BJ (cell line): ENCODE results near the gene RSPH4A. TPM values are rescaled to one million over a fixed set of nuclear protein-coding genes. Genes with fewer than 3 reads are reported as not detected.

Experiments used
- CTCF ChIA-PET: fragments of 350-600 bp; formaldehyde crosslinking; extraction: SDS; loops from one replicate; lab custom pipeline; 2021; ENCODE audit warnings: antibody characterized with exemption, inconsistent platforms; lab: Yijun Ruan, JAX
- POLR2A ChIA-PET: fragments of 300-600 bp; sonication (Branson Sonifier 250); formaldehyde crosslinking; extraction: SDS; loops from one replicate; lab custom pipeline; 2021; ENCODE audit warnings: antibody characterized with exemption; lab: Charles Lee
- DNase-seq: peaks from one replicate; pipeline ENCODE4 v3.0.0-alpha.2; 2011; ENCODE audit warnings: low read depth
- H3K27me3 ChIP-seq: 2 replicates; pipeline ENCODE4 v1.6.0; 2011; ENCODE audit warnings: low read length; ENCODE audit not compliant: control insufficient read depth, insufficient read depth
- H3K36me3 ChIP-seq: 2 replicates; pipeline ENCODE4 v1.5.1; 2011; ENCODE audit warnings: low read length; ENCODE audit not compliant: control insufficient read depth, insufficient read depth
- H3K4me3 ChIP-seq: 2 replicates; pipeline ENCODE4 v1.5.1; 2011; ENCODE audit warnings: low read depth, mild to moderate bottlenecking, control low read depth, low read length
- polyA plus RNA-seq: library from polyadenylated mRNA; depleted of rRNA; stranded (reverse); fragments of >200 nt; gene quantifications from 2 replicates; pipeline ENCODE4 v1.2.3, GENCODE V29; 2011
- TF ChIP-seq, protein P1 (sequence below): IDR thresholded peaks from 2 replicates; pipeline ENCODE4 v1.5.1; 2011; ENCODE audit warnings: low read depth, mild to moderate bottlenecking, control low read depth, inconsistent platforms, low read length, moderate library complexity; ENCODE audit not compliant: insufficient read depth

The RSPH4A gene
- polyA plus RNA-seq, 1 experiment = 0.09 TPM

DNA sequence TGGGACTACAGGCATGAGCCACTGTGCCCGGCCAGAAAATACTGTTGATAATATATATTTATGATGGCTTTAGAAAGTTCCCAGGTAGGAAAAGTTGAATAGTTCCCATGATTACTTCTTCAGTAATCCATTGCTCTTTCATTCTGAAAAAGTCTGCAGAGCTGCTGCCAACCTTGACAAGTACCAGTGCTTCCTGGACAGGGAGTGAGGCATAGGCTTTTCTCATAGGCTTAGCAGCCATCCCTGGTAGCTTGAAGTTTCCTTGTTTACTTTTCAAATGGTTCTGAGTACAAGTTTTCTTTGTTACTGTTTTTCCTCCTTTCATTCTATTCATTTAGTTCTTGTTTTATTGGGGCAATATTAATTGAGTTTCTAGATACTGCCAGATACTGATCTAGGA is 37.1 kb upstream of the RSPH4A start:
- CTCF ChIA-PET = interaction anchor here (0.6 to 2.2 kb wide), 6 partner anchors 8 to 608 kb away, joined by 3 to 7 read pairs (median 3); partner anchors contain the start of gene RWDD1
- Histone ChIP-seq H3K36me3 (no peaks in the 10 kb centered on the region; the same call in 1 of the 2 replicates), H3K4me3 (no peak overlapping the region), H3K27me3 (no peaks in the 10 kb centered on the region)
- TF ChIP-seq, protein P1, sequence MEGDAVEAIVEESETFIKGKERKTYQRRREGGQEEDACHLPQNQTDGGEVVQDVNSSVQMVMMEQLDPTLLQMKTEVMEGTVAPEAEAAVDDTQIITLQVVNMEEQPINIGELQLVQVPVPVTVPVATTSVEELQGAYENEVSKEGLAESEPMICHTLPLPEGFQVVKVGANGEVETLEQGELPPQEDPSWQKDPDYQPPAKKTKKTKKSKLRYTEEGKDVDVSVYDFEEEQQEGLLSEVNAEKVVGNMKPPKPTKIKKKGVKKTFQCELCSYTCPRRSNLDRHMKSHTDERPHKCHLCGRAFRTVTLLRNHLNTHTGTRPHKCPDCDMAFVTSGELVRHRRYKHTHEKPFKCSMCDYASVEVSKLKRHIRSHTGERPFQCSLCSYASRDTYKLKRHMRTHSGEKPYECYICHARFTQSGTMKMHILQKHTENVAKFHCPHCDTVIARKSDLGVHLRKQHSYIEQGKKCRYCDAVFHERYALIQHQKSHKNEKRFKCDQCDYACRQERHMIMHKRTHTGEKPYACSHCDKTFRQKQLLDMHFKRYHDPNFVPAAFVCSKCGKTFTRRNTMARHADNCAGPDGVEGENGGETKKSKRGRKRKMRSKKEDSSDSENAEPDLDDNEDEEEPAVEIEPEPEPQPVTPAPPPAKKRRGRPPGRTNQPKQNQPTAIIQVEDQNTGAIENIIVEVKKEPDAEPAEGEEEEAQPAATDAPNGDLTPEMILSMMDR = no peak
- POLR2A ChIA-PET = no interaction called here
- DNase-seq = no peak

GRCh38 chr6:116580198-116580597 is 36.1 kb upstream of the RSPH4A start:
- ChIA-PET POLR2A (no interaction called here), CTCF (interaction anchor here (1.5 to 2.2 kb wide), 3 partner anchors 9 to 47 kb away, joined by 3 to 7 read pairs (median 4); partner anchors contain the start of gene RWDD1)
- TF ChIP-seq, protein P1 = no peak
- Histone ChIP-seq H3K27me3 (no peaks in the 10 kb centered on the region), H3K36me3 (no peaks in the 10 kb centered on the region; the same call in 1 of the 2 replicates), H3K4me3 (no peak overlapping the region)
- DNase-seq = peak; percentile 53

DNA sequence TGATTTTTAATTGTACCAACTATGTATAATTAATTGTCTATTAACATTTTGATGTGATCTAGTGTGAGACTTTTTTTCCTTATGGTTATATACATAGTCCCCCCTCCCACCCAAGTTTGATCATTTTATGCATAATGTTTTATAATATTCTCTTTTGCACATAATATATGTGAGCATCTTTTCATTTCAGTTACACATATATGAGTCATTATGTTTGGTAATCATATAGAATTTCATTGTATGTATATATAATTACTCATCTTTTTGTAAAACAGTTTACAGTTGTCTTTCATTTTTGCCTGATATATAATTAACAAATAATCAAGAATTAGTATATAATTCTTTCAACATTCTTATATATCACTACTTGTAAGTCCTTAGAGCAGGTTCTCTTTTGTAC is 30.0 kb upstream of the RSPH4A start:
- TF ChIP-seq, protein P1 = no peak
- ChIA-PET POLR2A (no interaction called here), CTCF (no interaction called here)
- DNase-seq = no peak
- Histone ChIP-seq H3K4me3 (no peak overlapping the region), H3K36me3 (no peaks in the 10 kb centered on the region; the same call in none of the 2 replicates), H3K27me3 (no peaks in the 10 kb centered on the region)

DNA sequence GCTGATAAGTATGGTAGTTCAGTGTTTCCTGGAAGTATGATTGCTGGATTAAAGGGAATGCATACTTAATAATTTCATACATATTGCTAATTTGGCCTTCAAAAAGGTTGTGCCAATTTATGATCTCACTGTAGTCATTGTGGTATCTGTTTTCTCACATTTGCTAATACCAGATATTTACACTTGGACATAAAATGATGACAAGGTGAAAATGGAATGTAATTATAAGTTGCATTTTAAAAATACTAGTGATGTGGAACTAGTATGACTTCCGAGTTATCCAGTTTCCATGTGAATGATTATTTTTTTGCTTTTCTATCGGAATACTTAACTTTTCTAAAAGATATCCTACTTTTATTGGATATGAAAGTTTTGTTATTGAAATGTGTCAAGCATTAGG is 29.5 kb upstream of the RSPH4A start:
- Histone ChIP-seq H3K27me3 (no peaks in the 10 kb centered on the region), H3K36me3 (peaks cover 3% of the 10 kb centered on the region), H3K4me3 (no peak overlapping the region)
- TF ChIP-seq, protein P1 = no peak
- DNase-seq = no peak
- CTCF ChIA-PET = interaction anchor here (0.9 kb wide), 1 partner anchor 318 kb away, joined by 4 read pairs; no protein-coding TSS in a partner anchor
- POLR2A ChIA-PET = no interaction called here

DNA sequence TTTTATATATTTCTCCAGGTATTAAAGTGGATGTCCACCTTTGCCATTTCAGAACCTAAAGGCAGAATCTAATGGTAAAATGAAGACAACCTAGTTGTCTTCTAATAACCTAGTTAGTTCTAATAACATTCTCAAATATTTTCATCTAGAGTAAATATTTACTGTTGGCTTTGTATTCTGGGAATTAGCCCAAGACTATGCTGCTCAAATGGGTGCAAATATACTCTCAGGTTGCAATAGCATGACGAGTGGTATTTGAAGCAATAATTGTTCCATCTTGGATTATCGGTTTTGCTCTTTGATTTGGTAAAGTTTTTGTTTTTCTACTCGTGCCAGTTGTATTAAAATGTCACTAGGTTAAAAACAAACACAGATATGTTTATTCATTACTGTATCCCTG is 21.0 kb upstream of the RSPH4A start:
- DNase-seq = no peak
- H3K27me3 ChIP-seq = no peaks in the 10 kb centered on the region
- no peak overlapping the region for H3K4me3 ChIP-seq
- TF ChIP-seq, protein P1 = no peak
- ChIA-PET POLR2A (no interaction called here), CTCF (no interaction called here)
- H3K36me3 ChIP-seq = peaks cover 3% of the 10 kb centered on the region
